GM18861 (cell line): ENCODE measurements around the gene BMI1.
"Not testable (repeated sequence)": the region's sequence is repeated elsewhere in the genome, so short reads cannot be mapped to it uniquely, and the experiment has no call there.

Experiments used
- ATAC-seq: cut with Tn5 transposase; IDR thresholded peaks from one replicate; pipeline ENCODE4 v1.9.1; 2021; ENCODE audit not compliant: unreplicated experiment

BMI1 gene

GRCh38 chr10:22338931-22339330 lies 18.0 kb downstream of the BMI1 start:
- ATAC-seq: no peak

- no peak for ATAC-seq
Measured at GRCh38 chr10:22339761-22340328, 18.9 kb downstream of the BMI1 start.

- peak; percentile 37 for ATAC-seq
Measured at GRCh38 chr10:22340329-22341189, 19.7 kb downstream of the BMI1 start.

GRCh38 chr10:22341190-22341925 lies 20.5 kb downstream of the BMI1 start:
- peak; percentile 5 for ATAC-seq

- ATAC-seq: no peak
Measured at GRCh38 chr10:22341926-22342196, 21.0 kb downstream of the BMI1 start.

- ATAC-seq: no peak
Measured at GRCh38 chr10:22342421-22342820, 21.5 kb downstream of the BMI1 start.

- ATAC-seq: no peak
Measured at GRCh38 chr10:22343731-22344130, 22.8 kb downstream of the BMI1 start.

- no peak for ATAC-seq
Measured at GRCh38 chr10:22344249-22344648, 23.4 kb downstream of the BMI1 start.

GRCh38 chr10:22344781-22345300 lies 23.9 kb downstream of the BMI1 start:
- no peak for ATAC-seq

GRCh38 chr10:22345301-22346095 lies 24.6 kb downstream of the BMI1 start, which contains the start of gene SPAG6:
TSS of gene SPAG6 (plus strand) at chr10:22345496. CDS start at chr10:22345612, 116 bp downstream.
- no peak for ATAC-seq

GRCh38 chr10:22346096-22346661 lies 25.3 kb downstream of the BMI1 start:
- ATAC-seq: no peak

GRCh38 chr10:22349755-22350154 lies 28.9 kb downstream of the BMI1 start:
- no peak for ATAC-seq

- ATAC-seq: no peak
Measured at GRCh38 chr10:22351131-22351703, 30.3 kb downstream of the BMI1 start.

- ATAC-seq: no peak
Measured at GRCh38 chr10:22356324-22356873, 35.5 kb downstream of the BMI1 start.

GRCh38 chr10:22357770-22358169 lies 36.9 kb downstream of the BMI1 start:
- not testable (repeated sequence) for ATAC-seq

GRCh38 chr10:22363305-22363704 lies 42.4 kb downstream of the BMI1 start:
- ATAC-seq: no peak

GRCh38 chr10:22364407-22365140 lies 43.7 kb downstream of the BMI1 start:
- no peak for ATAC-seq

- peak; percentile 57 for ATAC-seq
Measured at GRCh38 chr10:22365233-22365632, 44.3 kb downstream of the BMI1 start.
